GM12872 (cell line): ENCODE measurements around the gene ARHGAP28.

Source experiments
- TF ChIP-seq, protein P1 (sequence below): IDR thresholded peaks from 3 replicates; pipeline ENCODE4 v1.5.1; 2011; ENCODE audit warnings: low read depth, mild to moderate bottlenecking, low read length, moderate library complexity; ENCODE audit not compliant: insufficient read depth

Gene ARHGAP28

DNA sequence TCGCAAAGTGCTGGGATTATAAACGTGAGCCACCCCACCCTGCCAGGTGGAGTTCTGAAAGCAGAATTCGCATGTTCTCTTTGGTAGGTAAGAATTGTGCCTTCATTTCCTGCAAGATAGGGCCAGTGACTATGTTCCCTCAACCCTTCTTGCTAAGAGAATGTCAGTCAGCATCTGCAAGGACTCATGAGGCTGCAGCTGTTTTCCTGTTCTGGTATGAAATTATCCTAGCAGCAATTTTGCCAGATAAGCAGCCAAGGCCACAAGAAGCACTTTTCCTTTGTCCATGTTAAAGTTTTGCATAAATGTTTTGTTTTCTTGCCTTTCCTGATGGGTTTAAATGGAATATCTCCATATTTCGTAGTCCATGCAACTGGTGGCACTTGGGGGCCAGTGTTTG, 6.8 kb upstream of the ARHGAP28 start:
- TF ChIP-seq, protein P1, sequence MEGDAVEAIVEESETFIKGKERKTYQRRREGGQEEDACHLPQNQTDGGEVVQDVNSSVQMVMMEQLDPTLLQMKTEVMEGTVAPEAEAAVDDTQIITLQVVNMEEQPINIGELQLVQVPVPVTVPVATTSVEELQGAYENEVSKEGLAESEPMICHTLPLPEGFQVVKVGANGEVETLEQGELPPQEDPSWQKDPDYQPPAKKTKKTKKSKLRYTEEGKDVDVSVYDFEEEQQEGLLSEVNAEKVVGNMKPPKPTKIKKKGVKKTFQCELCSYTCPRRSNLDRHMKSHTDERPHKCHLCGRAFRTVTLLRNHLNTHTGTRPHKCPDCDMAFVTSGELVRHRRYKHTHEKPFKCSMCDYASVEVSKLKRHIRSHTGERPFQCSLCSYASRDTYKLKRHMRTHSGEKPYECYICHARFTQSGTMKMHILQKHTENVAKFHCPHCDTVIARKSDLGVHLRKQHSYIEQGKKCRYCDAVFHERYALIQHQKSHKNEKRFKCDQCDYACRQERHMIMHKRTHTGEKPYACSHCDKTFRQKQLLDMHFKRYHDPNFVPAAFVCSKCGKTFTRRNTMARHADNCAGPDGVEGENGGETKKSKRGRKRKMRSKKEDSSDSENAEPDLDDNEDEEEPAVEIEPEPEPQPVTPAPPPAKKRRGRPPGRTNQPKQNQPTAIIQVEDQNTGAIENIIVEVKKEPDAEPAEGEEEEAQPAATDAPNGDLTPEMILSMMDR, result no peak

DNA sequence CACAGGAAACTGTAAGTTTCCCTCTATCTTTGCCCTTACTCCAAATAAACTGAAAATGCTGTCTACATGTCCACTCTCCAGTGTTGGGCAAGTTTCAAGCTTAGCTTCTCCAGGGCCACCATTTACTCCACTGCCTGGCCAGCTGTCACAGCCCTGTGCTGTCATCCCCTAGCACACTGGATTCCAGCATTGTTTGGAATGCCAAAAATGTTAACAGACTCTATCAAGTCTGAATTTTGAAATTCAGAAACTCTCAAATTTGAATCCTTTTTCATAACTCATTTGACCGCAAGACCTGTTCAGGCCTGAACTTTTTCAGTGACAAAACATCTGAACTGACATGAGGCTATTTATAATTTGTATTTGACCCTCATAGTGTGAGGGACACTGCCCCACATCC, 5.2 kb upstream of the ARHGAP28 start:
- TF ChIP-seq, protein P1, result no peak

DNA sequence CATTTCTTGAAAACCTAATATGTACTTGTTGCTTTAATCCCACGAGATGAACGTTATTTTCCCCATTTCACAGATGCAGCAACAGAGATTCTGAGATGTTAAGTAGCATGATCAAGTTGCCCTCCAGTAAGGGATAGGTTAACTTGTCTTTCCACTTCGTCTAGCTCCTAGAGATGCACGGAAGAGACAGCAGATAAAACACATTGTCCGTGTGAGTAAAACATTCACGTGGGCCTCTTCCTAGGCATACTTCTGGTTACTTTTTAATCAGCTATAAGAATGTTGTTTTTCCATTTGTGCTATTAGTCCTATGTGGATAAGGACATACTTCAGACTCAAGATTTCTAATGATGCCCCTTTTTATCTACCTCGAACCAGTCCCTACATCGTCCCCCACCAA, 1.2 kb upstream of the ARHGAP28 start:
- TF ChIP-seq, protein P1, result no peak

DNA sequence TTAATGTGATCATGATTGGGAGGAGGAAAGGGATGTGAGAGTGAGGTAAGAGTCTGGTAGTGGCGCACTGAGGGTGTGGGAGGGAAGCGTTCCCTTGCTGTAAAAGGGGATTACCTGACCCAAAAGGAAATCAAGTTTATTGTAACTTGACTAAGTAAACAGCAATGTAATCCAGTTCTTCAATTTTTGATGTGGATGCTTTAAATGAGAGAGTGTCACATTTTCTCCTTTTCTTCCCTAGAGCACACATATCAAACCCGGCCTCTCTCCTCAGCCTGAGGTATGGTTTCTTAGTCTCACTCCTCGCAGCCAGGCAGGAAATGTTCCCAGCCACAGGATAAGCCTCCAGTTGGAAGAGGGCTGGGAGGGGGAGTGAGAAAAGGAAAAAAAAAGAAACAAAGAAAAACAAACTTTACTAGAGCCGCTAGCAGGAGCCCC, 688 bp upstream of the ARHGAP28 start:
- TF ChIP-seq, protein P1, result no peak

DNA sequence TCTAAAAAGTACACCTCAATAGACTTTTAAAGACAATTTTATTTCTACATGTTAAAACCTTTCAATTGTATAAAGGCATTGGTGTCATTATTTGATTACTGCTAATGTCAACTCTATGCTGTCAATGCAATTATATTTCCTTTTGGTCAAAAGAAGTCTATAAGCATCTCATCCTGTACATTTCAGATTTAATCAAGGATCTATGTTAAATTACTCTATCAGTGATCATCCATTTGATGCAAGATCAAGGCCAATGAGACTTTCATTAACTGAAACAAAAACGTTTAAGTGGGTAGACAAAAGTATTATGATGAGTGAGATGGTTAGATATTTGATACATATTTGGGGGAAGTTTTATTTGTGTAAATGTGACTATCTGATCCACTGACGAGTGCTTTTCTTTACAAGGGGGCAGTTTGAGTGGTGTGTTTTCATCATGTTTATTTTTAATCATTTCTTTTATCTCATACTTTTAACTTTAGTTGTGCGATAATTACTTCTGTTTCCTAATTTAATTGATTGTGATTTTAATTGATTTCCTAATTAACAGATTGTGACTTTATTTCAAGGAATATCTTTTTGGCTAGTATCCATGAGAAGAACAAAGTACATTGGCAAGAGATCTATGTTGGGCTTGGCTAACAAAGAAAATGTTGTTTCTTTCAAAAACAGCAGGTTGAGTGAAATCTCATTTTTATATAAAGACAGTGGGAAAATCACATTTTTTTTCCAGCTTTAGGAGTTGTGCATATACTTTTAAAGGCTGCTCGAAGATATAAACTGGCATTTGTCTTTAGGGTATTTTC, 1.1 kb downstream of the ARHGAP28 start:
- TF ChIP-seq, protein P1, result no peak

DNA sequence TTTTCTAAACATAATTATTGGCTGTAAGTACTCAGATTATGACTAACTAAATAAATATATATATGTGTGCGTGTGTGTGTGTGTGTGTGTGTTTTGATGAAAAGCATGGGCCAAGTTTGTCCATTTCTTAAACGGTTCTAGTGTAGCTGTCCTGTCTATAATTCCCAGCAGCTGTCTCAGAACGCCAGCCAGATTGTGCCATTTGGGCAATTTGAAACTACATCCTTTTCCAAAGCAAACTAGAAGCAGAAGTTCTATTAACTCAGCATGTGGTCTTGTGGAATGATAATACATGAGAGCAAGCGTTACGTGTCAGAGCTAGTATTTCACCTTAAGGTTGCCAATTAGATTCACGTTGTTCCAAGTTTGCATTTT, 1.7 kb downstream of the ARHGAP28 start:
- TF ChIP-seq, protein P1, result no peak

DNA sequence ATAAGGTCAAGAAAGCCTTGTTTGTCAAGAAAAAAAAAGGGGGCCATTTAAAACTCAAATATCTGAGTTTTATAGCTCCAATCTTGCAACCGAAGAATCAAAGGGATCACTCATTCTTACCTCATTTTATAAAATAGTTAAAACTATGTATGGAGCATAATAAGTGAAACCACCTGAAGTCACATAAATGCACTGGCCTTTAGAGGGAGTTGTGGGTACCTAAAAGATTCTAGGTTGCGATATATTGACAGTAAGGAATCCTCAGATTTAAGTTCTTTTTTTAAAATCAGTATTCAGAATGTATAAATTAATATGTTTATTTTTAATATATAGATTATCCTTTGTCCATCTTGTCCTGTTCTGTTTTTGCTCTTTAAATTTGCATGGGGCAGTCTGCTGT, 3.4 kb downstream of the ARHGAP28 start:
- TF ChIP-seq, protein P1, result no peak

DNA sequence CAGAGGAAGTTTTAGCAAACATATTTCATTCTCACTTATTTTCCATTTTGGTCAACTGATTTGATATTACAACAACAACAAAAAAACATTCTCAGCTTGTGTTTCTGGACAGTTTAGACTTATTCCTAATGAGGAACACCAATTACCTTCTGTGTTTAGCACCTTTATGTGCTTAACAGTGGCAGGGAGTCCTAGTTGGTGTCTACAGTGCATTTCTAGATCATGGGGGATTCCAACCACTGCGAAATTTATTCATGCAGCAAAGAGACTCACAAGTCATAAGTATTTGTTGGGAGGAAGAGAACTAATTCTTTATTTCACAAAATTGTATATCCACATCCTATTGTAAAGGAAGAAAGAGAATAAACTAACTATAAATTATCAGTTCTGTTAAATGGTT, 4.2 kb downstream of the ARHGAP28 start:
- TF ChIP-seq, protein P1, result no peak
